Sigmoid colon (tissue), 3 donors: Measurements from ENCODE around the gene DEFB127.

ENCODE experiments used
- CTCF ChIP-seq, 4 experiments: fragments of 450-650 bp in 3 of 4; fragments of 200-600 bp in 1 of 4; IDR thresholded peaks; one replicate each; pipeline ENCODE4 v1.5.1; 2016 to 2019; ENCODE audit warnings: antibody characterized with exemption in 4 of 4, mild to moderate bottlenecking in 3 of 4, moderate library complexity in 2 of 4
- POLR2A ChIP-seq, 2 donors: fragments of 450-650 bp; IDR thresholded peaks; one replicate each; pipeline ENCODE4 v1.6.1; 2016; ENCODE audit warnings: antibody characterized with exemption in 2 of 2, mild to moderate bottlenecking in 2 of 2, moderate library complexity in 2 of 2

- TF ChIP-seq POLR2A (IDR thresholded peaks at IDR 0.05), result no peak
- TF ChIP-seq CTCF (IDR thresholded peaks at IDR 0.05), result no peak
Measured at GRCh38 chr20:199996-200395, 42.7 kb downstream of the DEFB127 start.
